ENCODE data around the gene CHCHD3. TPM values are rescaled to one million over a fixed set of nuclear protein-coding genes. Genes with fewer than 3 reads are reported as not detected.

Gene CHCHD3
- total RNA-seq, 1 donor from 2014 or later: 107 TPM

DNA sequence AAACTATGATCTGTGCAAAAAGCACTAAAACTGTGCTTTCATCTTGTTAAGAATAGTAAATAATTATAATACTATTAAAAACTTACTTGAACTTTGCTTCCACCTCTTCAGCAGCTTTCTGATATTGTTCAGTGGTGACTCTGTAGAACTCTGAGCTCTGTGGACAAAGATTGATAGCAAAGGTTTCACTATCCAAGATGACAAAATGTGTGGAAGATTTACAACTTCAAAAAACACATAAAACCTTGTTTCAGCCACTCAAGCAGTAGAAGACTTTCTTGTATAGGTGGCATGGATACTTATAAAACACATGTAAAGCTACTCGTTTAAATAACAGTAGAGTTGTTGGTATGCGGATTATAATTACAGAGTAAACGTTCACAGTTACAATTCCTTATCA lies 243.6 kb downstream of the CHCHD3 start:
- peaks cover 5% of the 10 kb centered on the region for H3K4me1 Mint-ChIP-seq
- no peak for DNase-seq (ENCODE audit: low read depth, low spot score)
- no peak for TF ChIP-seq CTCF (conservative IDR thresholded peaks at IDR 0.05)
- no peak overlapping the region for H3K4me3 Mint-ChIP-seq
- no peaks in the 10 kb centered on the region for H3K9me3 Mint-ChIP-seq
- H3K27me3 Mint-ChIP-seq (ENCODE audit: low read depth): no peaks in the 10 kb centered on the region
- peaks cover 18% of the 10 kb centered on the region for H3K36me3 Mint-ChIP-seq (ENCODE audit: low read depth)
- H3K27ac Mint-ChIP-seq (ENCODE audit: unreplicated experiment): no peak overlapping the region

GRCh38 chr7:132837529-132837928 lies 244.4 kb downstream of the CHCHD3 start:
- H3K4me3 Mint-ChIP-seq: no peak overlapping the region
- no peaks in the 10 kb centered on the region for H3K27me3 Mint-ChIP-seq (ENCODE audit: low read depth)
- peaks cover 5% of the 10 kb centered on the region for H3K4me1 Mint-ChIP-seq
- no peak for DNase-seq (ENCODE audit: low read depth, low spot score)
- peaks cover 17% of the 10 kb centered on the region for H3K36me3 Mint-ChIP-seq (ENCODE audit: low read depth)
- H3K27ac Mint-ChIP-seq (ENCODE audit: unreplicated experiment): no peak overlapping the region
- H3K9me3 Mint-ChIP-seq: no peaks in the 10 kb centered on the region
- TF ChIP-seq CTCF (conservative IDR thresholded peaks at IDR 0.05): no peak

- no peaks in the 10 kb centered on the region for H3K9me3 Mint-ChIP-seq
- H3K36me3 Mint-ChIP-seq (ENCODE audit: low read depth): peaks cover 15% of the 10 kb centered on the region
- H3K27ac Mint-ChIP-seq (ENCODE audit: unreplicated experiment): no peak overlapping the region
- no peaks in the 10 kb centered on the region for H3K27me3 Mint-ChIP-seq (ENCODE audit: low read depth)
- no peak for DNase-seq (ENCODE audit: low read depth, low spot score)
- TF ChIP-seq CTCF (conservative IDR thresholded peaks at IDR 0.05): no peak
- no peak overlapping the region for H3K4me3 Mint-ChIP-seq
- H3K4me1 Mint-ChIP-seq: peaks cover 5% of the 10 kb centered on the region
Observed at GRCh38 chr7:132836746-132837145, 245.1 kb downstream of the CHCHD3 start.

GRCh38 chr7:132830941-132831340 lies 250.9 kb downstream of the CHCHD3 start:
- no peak for DNase-seq (ENCODE audit: low read depth, low spot score)
- Mint-ChIP-seq H3K36me3 (ENCODE audit: low read depth) (peaks cover 6% of the 10 kb centered on the region), H3K4me3 (no peak overlapping the region), H3K4me1 (peaks cover 4% of the 10 kb centered on the region), H3K27ac (ENCODE audit: unreplicated experiment) (no peak overlapping the region), H3K27me3 (ENCODE audit: low read depth) (no peaks in the 10 kb centered on the region), H3K9me3 (no peaks in the 10 kb centered on the region)
- no peak for TF ChIP-seq CTCF (conservative IDR thresholded peaks at IDR 0.05)

GRCh38 chr7:132828502-132828901 lies 253.4 kb downstream of the CHCHD3 start:
- no peak overlapping the region for H3K4me3 Mint-ChIP-seq
- TF ChIP-seq CTCF (conservative IDR thresholded peaks at IDR 0.05): no peak
- H3K36me3 Mint-ChIP-seq (ENCODE audit: low read depth): peaks cover 10% of the 10 kb centered on the region
- H3K27me3 Mint-ChIP-seq (ENCODE audit: low read depth): no peaks in the 10 kb centered on the region
- H3K4me1 Mint-ChIP-seq: peaks cover 8% of the 10 kb centered on the region
- H3K27ac Mint-ChIP-seq (ENCODE audit: unreplicated experiment): no peak overlapping the region
- DNase-seq (ENCODE audit: low read depth, low spot score): no peak
- peaks cover 5% of the 10 kb centered on the region for H3K9me3 Mint-ChIP-seq

Measured in neural crest cell (in vitro differentiated cells).